Natural killer cell treated with Interleukin-12 subunit alpha and Interleukin-12 subunit beta and Interleukin-15 and Interleukin-18, amount 100 ng/mL, for 72 hours (primary cell): Measurements from ENCODE around the gene SFTPB. TPM values are rescaled to one million over a fixed set of nuclear protein-coding genes. Genes with fewer than 3 reads are reported as not detected.
"Not testable (repeated sequence)": the region's sequence is repeated elsewhere in the genome, so short reads cannot be mapped to it uniquely, and the experiment has no call there.

Source experiments
- ATAC-seq, 2 donors: fragments of 150-1000 bp; cut with Tn5 transposase in 1 of 2; sonication (Bioruptor Pico), chemical (Tn5 transposase) in 1 of 2; 2 replicates each; pipeline ENCODE4 v1.10.0; 2021
- DNase-seq: peaks from one replicate; pipeline ENCODE4 v3.0.0; 2022; ENCODE audit warnings: low spot score
- H3K27ac Mint-ChIP-seq, 2 donors: 1 replicate in 1 of 2; 2 replicates in 1 of 2; pipeline ENCODE4 v1.8.0; 2022; ENCODE audit warnings: mixed read lengths in 2 of 2, mild to moderate bottlenecking in 1 of 2, moderate library complexity in 1 of 2
- H3K27me3 Mint-ChIP-seq, 2 donors: 1 replicate in 1 of 2; 2 replicates in 1 of 2; pipeline ENCODE4 v1.8.0; 2022; ENCODE audit warnings: mixed read lengths in 2 of 2
- H3K36me3 Mint-ChIP-seq: one replicate; pipeline ENCODE4 v1.8.0; 2022; ENCODE audit warnings: mixed read lengths
- H3K4me1 Mint-ChIP-seq, 2 donors: 1 replicate in 1 of 2; 2 replicates in 1 of 2; pipeline ENCODE4 v1.8.0; 2022; ENCODE audit warnings: low read depth in 2 of 2, mixed read lengths in 2 of 2, mild to moderate bottlenecking in 1 of 2
- H3K4me3 Mint-ChIP-seq: one replicate; pipeline ENCODE4 v1.8.0; 2022; ENCODE audit warnings: mixed read lengths
- H3K9me3 Mint-ChIP-seq: 2 replicates; pipeline ENCODE4 v1.8.0; 2022; ENCODE audit warnings: mixed read lengths
- total RNA-seq, 2 donors: library from RNA; stranded (reverse); gene quantifications; one replicate each; pipeline ENCODE4 v1.2.3, GENCODE V29; 2022

Gene SFTPB
- total RNA-seq, 2 donors from 2014 or later = not detected

GRCh38 chr2:85619617-85620016 lies 48.4 kb downstream of the SFTPB start:
- Mint-ChIP-seq H3K27ac (no peak overlapping the region), H3K27me3 (no peaks in the 10 kb centered on the region), H3K9me3 (no peaks in the 10 kb centered on the region), H3K4me3 (no peak overlapping the region), H3K36me3 (peaks cover 31% of the 10 kb centered on the region), H3K4me1 (peaks cover 12 to 17% of the 10 kb centered on the region in 2 donors)
- DNase-seq (no peak), ATAC-seq (no peak)

GRCh38 chr2:85617723-85618122 lies 50.3 kb downstream of the SFTPB start:
- H3K27me3 Mint-ChIP-seq, DNase-seq, ATAC-seq, H3K9me3 Mint-ChIP-seq: not testable (repeated sequence)
- Mint-ChIP-seq H3K4me3 (peak overlapping the region; percentile 98), H3K36me3 (peaks cover 14% of the 10 kb centered on the region), H3K27ac (peak overlapping the region; percentile 92 to 93), H3K4me1 (peaks cover 12 to 17% of the 10 kb centered on the region in 2 donors)

- Mint-ChIP-seq H3K4me1 (peaks cover 14 to 18% of the 10 kb centered on the region in 2 donors), H3K9me3 (no peaks in the 10 kb centered on the region), H3K36me3 (peaks cover 11% of the 10 kb centered on the region), H3K4me3 (no peak overlapping the region), H3K27me3 (no peaks in the 10 kb centered on the region), H3K27ac (peak overlapping the region; percentile 92 to 93)
- ATAC-seq (no peak), DNase-seq (no peak)
Observed at GRCh38 chr2:85615413-85615728, 52.6 kb downstream of the SFTPB start.

- Mint-ChIP-seq H3K36me3 (peaks cover 11% of the 10 kb centered on the region), H3K4me1 (peaks cover 18 to 21% of the 10 kb centered on the region in 2 donors)
- not testable (repeated sequence) for ATAC-seq, DNase-seq, H3K4me3 Mint-ChIP-seq, H3K9me3 Mint-ChIP-seq, H3K27me3 Mint-ChIP-seq, H3K27ac Mint-ChIP-seq
Observed at GRCh38 chr2:85614757-85615156, 53.2 kb downstream of the SFTPB start.

GRCh38 chr2:85613717-85614515 lies 54.1 kb downstream of the SFTPB start:
- H3K9me3 Mint-ChIP-seq = no peaks in the 10 kb centered on the region
- H3K27me3 Mint-ChIP-seq = no peaks in the 10 kb centered on the region
- no peak for ATAC-seq
- H3K36me3 Mint-ChIP-seq = peaks cover 7% of the 10 kb centered on the region
- no peak for DNase-seq
- H3K4me3 Mint-ChIP-seq = peak overlapping the region; percentile 26
- H3K4me1 Mint-ChIP-seq = peaks cover 15 to 19% of the 10 kb centered on the region in 2 donors
- peak overlapping the region in 1 of 2 donors; percentile 82 for H3K27ac Mint-ChIP-seq

- Mint-ChIP-seq H3K4me1 (peaks cover 11% of the 10 kb centered on the region in 2 donors), H3K27ac (peak within 1 kb of the TSS; percentile 82 to 88), H3K27me3 (no peaks in the 10 kb centered on the region), H3K36me3 (peaks cover 12% of the 10 kb centered on the region), H3K9me3 (no peaks in the 10 kb centered on the region), H3K4me3 (peak within 1 kb of the TSS; percentile 99)
- ATAC-seq (peak; percentile 84 to 88), DNase-seq (peak; percentile 93)
Observed at GRCh38 chr2:85611705-85612587, 56.1 kb downstream of the SFTPB start, which contains the start of gene C2orf68. Gene C2orf68 (minus strand): TSS chr2:85612066. CDS start chr2:85611984, 82 bp downstream.

GRCh38 chr2:85611217-85611704 lies 56.7 kb downstream of the SFTPB start:
- no peaks in the 10 kb centered on the region for H3K9me3 Mint-ChIP-seq
- peak overlapping the region; percentile 82 to 88 for H3K27ac Mint-ChIP-seq
- peak in 1 of 2 donors; percentile 1 for ATAC-seq
- peaks cover 11% of the 10 kb centered on the region in 2 donors for H3K4me1 Mint-ChIP-seq
- peak overlapping the region; percentile 99 for H3K4me3 Mint-ChIP-seq
- DNase-seq = no peak
- H3K36me3 Mint-ChIP-seq = peaks cover 12% of the 10 kb centered on the region
- no peaks in the 10 kb centered on the region for H3K27me3 Mint-ChIP-seq

Other genes starting within 250 kb of the SFTPB start
- under 1 TPM; 0.24 to 0.81 TPM for gene SH2D6, start 249.5 kb downstream of the SFTPB start, total RNA-seq
- 100 to 1,000 TPM; 246 to 503 TPM for gene MAT2A, start 129.0 kb downstream of the SFTPB start, total RNA-seq
- gene GGCX, start 106.7 kb downstream of the SFTPB start, total RNA-seq = 10 to 100 TPM; 24.9 to 37.1 TPM
- 100 to 1,000 TPM in 1 of 2 donors, 10 to 100 TPM in 1; 83.2 to 160 TPM for gene VAMP8, start 90.6 kb downstream of the SFTPB start, total RNA-seq
- gene VAMP5, start 83.8 kb downstream of the SFTPB start, total RNA-seq = 10 to 100 TPM; 30.5 to 50.7 TPM
- 100 to 1,000 TPM; 116 to 149 TPM for gene RNF181, start 72.5 kb downstream of the SFTPB start, total RNA-seq
- gene TMEM150A, start 65.5 kb downstream of the SFTPB start, total RNA-seq = 1 to 10 TPM; 4.7 to 6.4 TPM
- gene C2orf68, start 56.1 kb downstream of the SFTPB start, total RNA-seq = 10 to 100 TPM; 29.1 to 29.2 TPM
- gene USP39, start 52.0 kb downstream of the SFTPB start, total RNA-seq = 100 to 1,000 TPM in 1 of 2 donors, 10 to 100 TPM in 1; 72.9 to 107 TPM
- gene GNLY, start 26.2 kb upstream of the SFTPB start, total RNA-seq = 100 to 1,000 TPM; 599 to 903 TPM
- not detected for gene ATOH8, start 85.8 kb upstream of the SFTPB start, total RNA-seq
- 10 to 100 TPM; 28.9 to 31.8 TPM for gene ST3GAL5, start 220.8 kb upstream of the SFTPB start, total RNA-seq